Stimulated activated naive CD8-positive, alpha-beta T cell treated with anti-CD3 and anti-CD28 coated beads, Interleukin-15, Interleukin-2, amounts not matched to agents 100 U/mL and 50 U/mL, for 24 hours (primary cell): ENCODE results near the gene CNKSR3.

Experiments used
- ATAC-seq: fragments of 150-1000 bp; cut with Tn5 transposase; one replicate; pipeline ENCODE4 v1.10.0; 2021
- DNase-seq: peaks from one replicate; pipeline ENCODE4 v3.0.0; 2021

Gene CNKSR3

GRCh38 chr6:154412106-154412820 lies 98.2 kb downstream of the CNKSR3 start:
- no peak for ATAC-seq
- DNase-seq = no peak

- DNase-seq (no peak), ATAC-seq (no peak)
Observed at GRCh38 chr6:154411076-154411475, 99.4 kb downstream of the CNKSR3 start.

DNA sequence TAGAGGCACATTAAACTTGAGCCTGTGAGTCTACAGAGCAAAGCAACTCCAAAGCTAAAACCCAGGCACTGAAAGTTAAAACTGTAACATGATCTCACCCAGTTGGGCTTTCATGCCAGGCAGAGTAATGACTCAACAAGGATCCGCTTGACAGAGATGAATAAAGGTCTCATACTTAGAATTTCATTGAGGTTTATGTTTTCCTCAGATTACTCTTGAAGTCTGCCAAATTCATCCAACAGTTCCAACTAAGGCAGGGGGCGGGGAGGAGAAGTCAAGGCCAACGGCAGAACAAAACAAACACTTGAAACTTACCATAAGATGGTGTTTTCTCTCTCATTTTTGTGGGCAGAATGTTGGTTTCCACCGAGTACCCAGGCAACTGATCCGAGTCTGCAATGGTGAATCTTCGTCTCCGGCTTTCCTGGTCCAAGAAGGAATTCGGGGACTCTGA lies 99.8 kb downstream of the CNKSR3 start:
- DNase-seq (peak; percentile 13), ATAC-seq (peak; percentile 81)

DNA sequence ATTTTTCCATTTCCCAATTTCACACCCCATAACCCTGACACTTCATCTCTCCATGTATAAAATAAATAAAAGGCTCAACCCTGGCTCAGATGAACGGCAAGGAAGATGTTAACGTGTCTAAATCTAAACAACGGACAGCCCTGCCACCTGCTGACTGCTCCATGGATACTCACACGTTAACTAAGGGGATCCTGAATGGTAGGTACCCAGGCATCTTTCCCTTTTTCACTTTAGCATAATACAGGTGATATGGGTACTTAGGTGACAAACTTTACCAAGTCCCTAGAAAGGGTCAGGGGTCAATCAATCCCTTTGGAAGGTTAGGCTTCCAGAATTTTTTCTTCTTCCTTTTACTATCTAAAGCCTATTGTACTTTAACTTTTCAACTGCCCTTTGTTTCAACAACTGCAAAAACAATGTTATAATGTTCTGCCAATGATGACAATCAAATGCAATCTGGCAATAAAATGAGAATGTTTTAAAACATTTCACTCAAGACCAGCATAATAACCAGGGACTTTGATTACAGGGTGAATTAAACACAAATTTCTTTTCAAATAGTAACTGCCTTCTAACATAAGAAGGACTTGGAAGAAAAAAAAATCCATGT lies 101.5 kb downstream of the CNKSR3 start:
- no peak for ATAC-seq
- DNase-seq = no peak

GRCh38 chr6:154407440-154407839 lies 103.0 kb downstream of the CNKSR3 start:
- DNase-seq = no peak
- ATAC-seq = no peak

GRCh38 chr6:154406869-154407268 lies 103.6 kb downstream of the CNKSR3 start:
- DNase-seq = no peak
- no peak for ATAC-seq

DNA sequence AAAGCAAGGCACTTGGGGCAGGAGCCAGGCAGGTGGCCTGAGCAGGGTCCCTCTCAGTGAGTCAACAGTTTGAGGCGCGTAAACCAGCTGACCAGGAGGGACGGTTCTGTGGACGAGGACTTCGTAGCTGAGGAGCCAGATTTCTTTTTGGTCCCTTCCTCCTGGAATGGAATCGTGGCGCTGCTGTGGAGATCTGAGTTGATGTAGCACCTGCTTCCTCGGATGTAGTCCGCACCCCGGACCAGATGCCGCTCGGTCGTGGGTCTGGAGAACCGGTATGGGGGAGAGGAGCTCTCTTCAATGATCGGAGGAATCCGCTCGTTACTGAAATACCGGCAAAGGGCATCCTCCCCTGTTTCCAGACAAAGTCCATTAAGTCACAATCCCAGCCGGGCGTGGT lies 104.2 kb downstream of the CNKSR3 start:
- ATAC-seq = no peak
- no peak for DNase-seq

DNA sequence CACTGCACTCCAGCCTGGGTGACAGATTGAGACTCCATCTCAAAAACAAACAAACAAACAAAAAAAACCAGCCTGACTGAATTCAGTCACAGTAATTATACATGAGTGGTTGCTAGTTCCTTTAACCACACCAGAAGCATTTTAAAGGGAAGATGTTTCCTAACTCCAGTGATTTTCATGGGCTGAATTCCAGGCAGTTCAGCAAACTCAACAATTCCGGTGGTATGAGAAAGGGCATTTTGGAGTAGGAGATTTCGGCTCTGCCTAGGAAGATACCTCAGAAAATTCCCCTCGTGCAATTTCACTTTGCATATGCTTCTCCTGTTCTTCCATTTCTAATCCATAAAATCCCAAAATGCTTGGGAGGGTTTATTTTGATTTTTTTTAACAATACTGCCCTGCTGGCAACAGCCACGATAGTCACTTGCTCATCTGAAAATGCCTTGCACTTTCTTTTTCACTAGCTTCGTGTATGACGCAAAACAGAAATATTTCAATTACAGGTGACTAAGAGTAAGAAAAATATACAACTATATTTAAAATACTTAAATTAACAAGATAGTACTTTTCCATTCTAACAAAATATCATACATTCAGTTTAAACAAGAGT lies 105.6 kb downstream of the CNKSR3 start:
- no peak for ATAC-seq
- no peak for DNase-seq

- DNase-seq (no peak), ATAC-seq (no peak)
Observed at GRCh38 chr6:154403788-154404187, 106.7 kb downstream of the CNKSR3 start.

GRCh38 chr6:154402081-154402780 lies 108.3 kb downstream of the CNKSR3 start:
- DNase-seq (no peak), ATAC-seq (no peak)

GRCh38 chr6:154399097-154399496 lies 111.4 kb downstream of the CNKSR3 start:
- DNase-seq = no peak

DNA sequence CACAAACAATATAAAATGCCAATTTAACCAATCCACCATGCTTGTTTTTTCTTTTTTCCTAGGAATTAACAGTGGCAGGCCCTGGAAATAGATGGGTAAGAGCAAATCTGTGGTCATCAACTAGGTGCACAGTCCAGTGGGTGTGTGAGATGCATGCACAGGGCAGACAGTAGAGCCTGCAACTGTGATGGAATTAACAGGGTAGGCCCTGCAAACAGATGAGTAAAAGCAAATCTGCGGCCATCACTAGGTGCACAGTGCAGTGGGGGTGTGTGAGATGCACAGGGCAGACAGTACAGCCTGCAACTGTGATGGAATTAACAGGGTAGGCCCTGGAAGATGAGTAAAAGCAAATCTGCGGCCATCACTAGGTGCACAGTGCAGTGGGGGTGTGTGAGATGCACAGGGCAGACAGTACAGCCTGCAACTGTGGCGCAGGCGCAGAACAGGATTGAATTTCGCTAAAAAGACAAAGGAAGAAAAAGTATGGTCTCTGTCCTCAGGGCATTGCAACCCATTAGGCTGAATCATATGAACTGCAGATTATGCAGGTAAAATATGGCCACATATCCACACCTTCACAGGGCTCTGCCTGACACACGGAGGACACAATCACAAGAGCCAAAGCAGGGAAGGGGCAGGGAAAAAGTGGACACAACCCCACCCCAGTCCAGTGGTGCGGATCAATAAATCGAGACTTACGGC lies 112.8 kb downstream of the CNKSR3 start:
- ATAC-seq = no peak

More at GRCh38 chr6:154399097-154399496, 111.4 kb downstream of the CNKSR3 start:
- ATAC-seq = no peak

DNA sequence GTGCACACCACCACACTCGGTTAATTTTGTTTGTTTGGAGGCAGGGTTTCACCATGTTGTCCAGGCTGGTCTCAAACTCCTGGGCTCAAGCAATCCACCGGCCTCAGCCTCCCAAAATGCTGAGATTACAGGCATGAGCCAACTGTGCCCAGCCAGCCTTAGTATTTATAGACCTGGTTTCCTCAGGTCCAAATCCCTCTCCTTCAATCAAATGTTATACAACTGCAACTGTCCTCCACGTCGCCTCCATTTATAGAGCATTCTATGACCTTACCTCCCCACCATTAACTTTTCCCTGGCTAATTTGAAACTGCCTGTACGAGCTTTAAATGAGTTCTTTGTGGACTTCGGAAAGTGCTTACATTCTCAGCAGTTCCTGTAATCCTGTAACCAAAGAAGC lies 114.6 kb downstream of the CNKSR3 start:
- DNase-seq (no peak), ATAC-seq (no peak)

More for the DNA sequence above, 112.8 kb downstream of the CNKSR3 start:
- no peak for DNase-seq

DNA sequence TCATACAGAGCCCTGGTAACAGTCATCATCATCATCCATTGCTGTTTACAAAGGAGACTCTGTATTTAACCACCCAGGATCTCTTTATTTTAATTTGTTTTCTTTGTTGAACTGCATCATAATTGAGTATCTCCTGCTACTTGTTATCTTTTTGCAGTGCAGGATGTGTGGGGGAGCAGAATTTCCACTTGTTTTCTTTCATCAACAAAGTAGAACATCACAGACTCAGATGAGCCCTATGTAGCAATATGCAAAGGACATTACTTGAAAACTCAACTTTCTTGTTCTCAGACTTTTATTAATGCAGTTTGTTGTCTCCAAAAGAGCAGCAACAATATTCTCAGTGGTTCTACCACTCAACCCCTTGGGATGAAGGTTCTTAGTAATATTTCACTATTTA lies 115.2 kb downstream of the CNKSR3 start:
- DNase-seq (no peak), ATAC-seq (no peak)

GRCh38 chr6:154394571-154394970 lies 115.9 kb downstream of the CNKSR3 start:
- ATAC-seq = no peak
- DNase-seq = no peak

DNA sequence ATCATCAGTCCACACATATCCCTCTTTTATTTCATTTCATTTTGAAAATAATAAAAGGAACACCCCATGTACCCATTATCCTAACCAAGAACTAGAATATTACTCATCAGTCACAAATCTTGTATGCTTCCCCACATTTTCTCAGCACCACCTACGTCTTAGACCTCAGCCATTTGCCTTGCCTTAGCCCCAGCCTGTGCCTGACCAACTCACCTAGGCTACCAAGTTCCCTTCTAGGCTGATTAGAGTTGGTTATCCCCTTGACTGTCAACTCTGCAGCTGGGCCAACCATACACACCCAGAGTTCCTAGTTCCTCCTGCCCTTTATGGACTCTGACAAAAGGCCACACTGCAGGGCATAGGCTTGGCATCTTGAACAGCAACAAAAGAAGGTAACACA lies 120.5 kb downstream of the CNKSR3 start:
- DNase-seq = no peak
- peak; percentile 32 for ATAC-seq

DNA sequence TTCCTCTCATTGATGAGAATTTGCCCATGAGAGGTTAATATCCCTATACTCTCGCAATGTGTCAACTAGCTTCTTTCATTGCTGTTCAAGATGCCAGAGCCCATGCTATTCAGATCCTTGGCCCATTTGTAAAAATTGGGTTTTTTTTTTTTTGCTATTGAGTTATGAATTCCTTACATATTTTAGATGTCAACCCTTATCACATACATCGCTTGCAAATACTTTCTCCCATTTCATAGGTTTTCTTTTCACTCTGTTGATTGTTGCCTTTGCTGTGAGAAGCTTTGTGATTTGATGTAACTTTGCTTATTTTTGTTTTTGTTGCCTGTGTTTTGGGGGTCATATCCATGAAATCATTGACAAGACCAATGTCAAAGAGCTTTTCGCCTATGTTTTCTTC lies 121.7 kb downstream of the CNKSR3 start:
- DNase-seq (no peak), ATAC-seq (no peak)

GRCh38 chr6:154386848-154387717 lies 123.4 kb downstream of the CNKSR3 start:
- ATAC-seq = no peak
- no peak for DNase-seq

DNA sequence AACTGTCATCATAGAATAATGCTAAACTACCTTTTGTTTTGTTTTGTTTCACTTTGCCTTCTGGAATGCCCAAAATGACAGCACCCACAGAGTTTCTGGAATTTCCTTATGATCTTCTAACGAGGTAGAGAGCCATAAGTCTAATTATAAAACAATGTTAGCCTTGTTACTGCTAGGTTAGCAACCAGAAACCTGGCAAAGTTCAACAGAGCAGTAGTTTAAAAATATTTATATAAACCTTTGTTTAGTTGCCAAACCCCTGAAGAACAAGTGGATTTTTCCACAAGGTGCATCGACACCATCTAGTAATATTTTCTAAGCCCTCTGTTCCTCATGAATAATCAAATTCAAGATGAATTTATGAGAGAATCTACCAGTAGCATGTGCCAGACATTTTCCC lies 126.3 kb downstream of the CNKSR3 start:
- no peak for DNase-seq
- no peak for ATAC-seq

DNA sequence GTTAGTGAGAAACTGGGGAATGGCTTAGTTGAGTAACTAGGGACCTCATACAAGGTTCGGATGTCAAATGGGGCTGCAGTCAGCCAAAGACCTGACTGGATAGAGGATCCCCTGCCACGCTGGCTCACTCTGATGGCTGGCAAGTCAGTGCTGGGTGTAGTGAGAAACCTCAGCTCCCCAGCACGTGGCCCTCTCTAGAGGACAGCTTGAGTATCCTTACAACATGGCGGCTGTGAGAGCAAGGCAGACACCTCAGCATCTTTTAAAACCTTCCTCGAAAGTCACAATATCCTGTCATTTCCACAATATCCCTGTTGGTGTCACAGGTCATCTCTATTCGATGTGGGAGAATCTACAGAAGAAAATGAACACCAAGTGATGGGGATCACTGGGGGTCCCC lies 127.2 kb downstream of the CNKSR3 start:
- ATAC-seq (no peak), DNase-seq (no peak)

DNA sequence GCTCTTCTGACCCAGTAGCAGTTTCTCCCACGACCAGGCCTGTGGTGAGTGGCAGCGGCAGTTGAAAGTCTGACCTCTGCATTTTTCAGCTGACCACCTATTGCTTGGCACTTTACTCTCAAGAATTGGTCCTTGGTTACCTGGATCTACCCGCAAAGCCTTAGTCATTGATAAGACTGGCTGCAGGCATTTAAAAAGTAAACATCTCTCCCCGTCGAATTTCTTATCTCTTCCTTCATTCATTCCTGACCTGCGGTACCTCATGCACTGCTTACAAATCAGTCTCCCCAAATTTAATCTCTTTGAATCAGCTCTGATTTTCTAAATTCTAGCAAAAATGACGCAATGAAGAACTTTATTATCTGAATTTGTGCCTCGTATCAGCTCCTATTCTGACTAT lies 127.7 kb downstream of the CNKSR3 start:
- DNase-seq = no peak
- ATAC-seq = no peak
